Measurements from ENCODE around the gene CRELD1. TPM values are rescaled to one million over a fixed set of nuclear protein-coding genes. Genes with fewer than 3 reads are reported as not detected.

Gene CRELD1
- total and polyA plus RNA-seq, 2 of the 13 experiments (the other 11 are each of a cell fraction or from before 2014, with no cell fraction given), result 27.1 to 61.9 TPM

- TF ChIP-seq ZNF770 (CRISPR knock-in tag; IDR thresholded peaks at IDR 0.05) (peak; percentile 66; the same call in 1 of the 2 replicates), RBM22 (optimal IDR thresholded peaks at IDR 0.05; ENCODE audit: low read length) (peak; percentile 87), SRF (IDR thresholded peaks at IDR 0.05; ENCODE audit: low read depth, low read length) (no peak), MYC (CRISPR knock-in tag; IDR thresholded peaks at IDR 0.05; ENCODE audit: borderline replicate concordance) (peak; percentile 78), BATF2 (CRISPR knock-in tag; IDR thresholded peaks at IDR 0.05) (peak; percentile 85), ZEB1 (IDR thresholded peaks at IDR 0.05; ENCODE audit: insufficient replicate concordance, low read depth) (no peak), ZNF260 (CRISPR knock-in tag; IDR thresholded peaks at IDR 0.05; ENCODE audit: borderline replicate concordance, low read depth) (no peak), GLI4 (CRISPR knock-in tag; IDR thresholded peaks at IDR 0.05; ENCODE audit: borderline replicate concordance) (no peak), ZFX (CRISPR knock-in tag; IDR thresholded peaks at IDR 0.05; ENCODE audit: low read depth) (peak; percentile 80), GPN1 (CRISPR knock-in tag; IDR thresholded peaks at IDR 0.05; ENCODE audit: borderline replicate concordance) (no peak), ZNF704 (CRISPR knock-in tag; IDR thresholded peaks at IDR 0.05; ENCODE audit: borderline replicate concordance) (peak; percentile 64; the same call in 1 of the 2 replicates), SNRNP70 (IDR thresholded peaks at IDR 0.05; ENCODE audit: low read depth, low read length) (no peak), ZNF773 (CRISPR knock-in tag; IDR thresholded peaks at IDR 0.05; ENCODE audit: borderline replicate concordance) (peak; percentile 89; the same call in 1 of the 2 replicates), ZNF563 (CRISPR knock-in tag; IDR thresholded peaks at IDR 0.05) (peak; percentile 93), RXRA (CRISPR knock-in tag; IDR thresholded peaks at IDR 0.05) (peak; percentile 67), POLR2AphosphoS5 (IDR thresholded peaks at IDR 0.05; ENCODE audit: low read depth, low read length) (peak; percentile 41), SYNCRIP (IDR thresholded peaks at IDR 0.05; ENCODE audit: insufficient read depth, low read depth, low read length) (no peak), ATF7-NPFF (CRISPR knock-in tag; IDR thresholded peaks at IDR 0.05; ENCODE audit: low read depth) (peak; percentile 92), NCOA5 (CRISPR knock-in tag; IDR thresholded peaks at IDR 0.05) (no peak), ZNF766 (CRISPR knock-in tag; IDR thresholded peaks at IDR 0.05; ENCODE audit: borderline replicate concordance) (peak; percentile 84; the same call in 1 of the 2 replicates), TBP (CRISPR knock-in tag; IDR thresholded peaks at IDR 0.05) (no peak), ZBTB7A (CRISPR knock-in tag; IDR thresholded peaks at IDR 0.05) (peak; percentile 81), PHF21A (CRISPR knock-in tag; IDR thresholded peaks at IDR 0.05) (0 out of 2 replicates have a peak, but pooled peaks have one; percentile 22), ZNF790 (CRISPR knock-in tag; IDR thresholded peaks at IDR 0.05; ENCODE audit: borderline replicate concordance) (peak; percentile 56; the same call in 1 of the 2 replicates), ZNF382 (CRISPR knock-in tag; IDR thresholded peaks at IDR 0.05; ENCODE audit: borderline replicate concordance) (no peak), ZNF879 (CRISPR knock-in tag; IDR thresholded peaks at IDR 0.05) (0 out of 2 replicates have a peak, but pooled peaks have one; percentile 55), ZNF660 (CRISPR knock-in tag; IDR thresholded peaks at IDR 0.05; ENCODE audit: borderline replicate concordance, low read depth) (no peak)
Observed at GRCh38 chr3:9915254-9916141, 18.1 kb upstream of the CRELD1 start (continued).
